ENCODE data around the gene AAGAB. TPM values are rescaled to one million over a fixed set of nuclear protein-coding genes. Genes with fewer than 3 reads are reported as not detected.
A peak's percentile ranks its signal among the peaks of the same experiment; 100 is the strongest.

The AAGAB gene
- total RNA-seq, 2 donors from 2014 or later, result 67.7 to 99.1 TPM

GRCh38 chr15:67242708-67243111 is 11.8 kb downstream of the AAGAB start:
- H3K4me3 ChIP-seq (ENCODE audit: low read length), result no peak overlapping the region
- Mint-ChIP-seq H3K36me3 (ENCODE audit: low read depth) (peaks cover 30% of the 10 kb centered on the region), H3K4me3 (no peak overlapping the region), H3K27me3 (ENCODE audit: insufficient read depth) (no peaks in the 10 kb centered on the region), H3K27ac (no peak overlapping the region), H3K9me3 (peaks cover 7% of the 10 kb centered on the region), H3K4me1 (peaks cover 29% of the 10 kb centered on the region)
- peaks cover 8% of the 10 kb centered on the region for H3K9me3 ChIP-seq (ENCODE audit: control insufficient read depth, low read length)
- H3K27me3 ChIP-seq (ENCODE audit: control insufficient read depth, insufficient read depth, low read length, poor library complexity, severe bottlenecking), result no peaks in the 10 kb centered on the region
- no peak for TF ChIP-seq CTCF (conservative IDR thresholded peaks at IDR 0.05)
- DNase-seq, result no peak
- WGBS, 2 experiments (ENCODE audit: insufficient coverage in 1 of 2, insufficient read length in 1 of 2), result 90 to 94% methylated on average over 3 of the region's 3 CpGs
- H3K4me1 ChIP-seq (ENCODE audit: control insufficient read depth, insufficient read depth, low read length), result no peaks in the 10 kb centered on the region
- H3K36me3 ChIP-seq (ENCODE audit: control insufficient read depth, insufficient read depth, low read length), result peaks cover 17% of the 10 kb centered on the region
- no peak overlapping the region for H3K27ac ChIP-seq (ENCODE audit: low read depth, low read length)
- H3K9ac ChIP-seq (ENCODE audit: extremely low read depth, low read length, poor library complexity, severe bottlenecking), result no peak overlapping the region

- TF ChIP-seq CTCF (conservative IDR thresholded peaks at IDR 0.05), result no peak
- Mint-ChIP-seq H3K4me3 (no peak overlapping the region), H3K36me3 (ENCODE audit: low read depth) (peaks cover 17% of the 10 kb centered on the region), H3K4me1 (peaks cover 29% of the 10 kb centered on the region), H3K9me3 (peaks cover under 1% of the 10 kb centered on the region), H3K27me3 (ENCODE audit: insufficient read depth) (no peaks in the 10 kb centered on the region), H3K27ac (no peak overlapping the region)
- DNase-seq, result no peak
- no peaks in the 10 kb centered on the region for H3K9me3 ChIP-seq (ENCODE audit: control insufficient read depth, low read length)
- H3K4me1 ChIP-seq (ENCODE audit: control insufficient read depth, insufficient read depth, low read length), result no peaks in the 10 kb centered on the region
- H3K27ac ChIP-seq (ENCODE audit: low read depth, low read length), result no peak overlapping the region
- 76 to 77% methylated on average over 3 to 4 of the region's 4 CpGs for WGBS, 2 experiments (ENCODE audit: insufficient coverage in 1 of 2, insufficient read length in 1 of 2)
- H3K36me3 ChIP-seq (ENCODE audit: control insufficient read depth, insufficient read depth, low read length), result peaks cover 18% of the 10 kb centered on the region
- no peaks in the 10 kb centered on the region for H3K27me3 ChIP-seq (ENCODE audit: control insufficient read depth, insufficient read depth, low read length, poor library complexity, severe bottlenecking)
- H3K9ac ChIP-seq (ENCODE audit: extremely low read depth, low read length, poor library complexity, severe bottlenecking), result no peak overlapping the region
- H3K4me3 ChIP-seq (ENCODE audit: low read length), result no peak overlapping the region
These were observed 13.2 kb downstream of the AAGAB start for GRCh38 chr15:67241132-67241855.

GRCh38 chr15:67240235-67241131 is 14.0 kb downstream of the AAGAB start:
- Histone ChIP-seq H3K4me1 (ENCODE audit: control insufficient read depth, insufficient read depth, low read length) (no peaks in the 10 kb centered on the region), H3K27ac (ENCODE audit: low read depth, low read length) (no peak overlapping the region)

More at GRCh38 chr15:67240235-67241131, 14.0 kb downstream of the AAGAB start:
- Histone ChIP-seq H3K4me3 (ENCODE audit: low read length) (no peak overlapping the region), H3K9ac (ENCODE audit: extremely low read depth, low read length, poor library complexity, severe bottlenecking) (no peak overlapping the region), H3K27me3 (ENCODE audit: control insufficient read depth, insufficient read depth, low read length, poor library complexity, severe bottlenecking) (no peaks in the 10 kb centered on the region), H3K9me3 (ENCODE audit: control insufficient read depth, low read length) (no peaks in the 10 kb centered on the region), H3K36me3 (ENCODE audit: control insufficient read depth, insufficient read depth, low read length) (peaks cover 21% of the 10 kb centered on the region)
- H3K4me3 Mint-ChIP-seq, result no peak overlapping the region
- TF ChIP-seq CTCF (conservative IDR thresholded peaks at IDR 0.05), result peak; percentile 62
- peaks cover 19% of the 10 kb centered on the region for H3K36me3 Mint-ChIP-seq (ENCODE audit: low read depth)
- peaks cover 29% of the 10 kb centered on the region for H3K4me1 Mint-ChIP-seq
- DNase-seq, result no peak
- no peaks in the 10 kb centered on the region for H3K27me3 Mint-ChIP-seq (ENCODE audit: insufficient read depth)
- 77 to 78% methylated on average over 3 of the region's 3 CpGs for whole genome bisulfite sequencing, 2 experiments (ENCODE audit: insufficient coverage in 1 of 2, insufficient read length in 1 of 2)
- no peaks in the 10 kb centered on the region for H3K9me3 Mint-ChIP-seq
- no peak overlapping the region for H3K27ac Mint-ChIP-seq
